B cell (primary cell): ENCODE data around the gene CWF19L2.

ENCODE experiments used
- EZH2 ChIP-seq: IDR thresholded peaks from 2 replicates; pipeline ENCODE4 v1.6.1; 2012; ENCODE audit warnings: borderline replicate concordance, low read depth, mild to moderate bottlenecking, moderate library complexity, low read length; ENCODE audit not compliant: insufficient read depth, poor library complexity, severe bottlenecking
- TF ChIP-seq, protein P1 (sequence below): fragments of 200-600 bp; IDR thresholded peaks from one replicate; pipeline ENCODE4 v1.8.0; 2022; ENCODE audit warnings: antibody characterized with exemption, mild to moderate bottlenecking

DNA sequence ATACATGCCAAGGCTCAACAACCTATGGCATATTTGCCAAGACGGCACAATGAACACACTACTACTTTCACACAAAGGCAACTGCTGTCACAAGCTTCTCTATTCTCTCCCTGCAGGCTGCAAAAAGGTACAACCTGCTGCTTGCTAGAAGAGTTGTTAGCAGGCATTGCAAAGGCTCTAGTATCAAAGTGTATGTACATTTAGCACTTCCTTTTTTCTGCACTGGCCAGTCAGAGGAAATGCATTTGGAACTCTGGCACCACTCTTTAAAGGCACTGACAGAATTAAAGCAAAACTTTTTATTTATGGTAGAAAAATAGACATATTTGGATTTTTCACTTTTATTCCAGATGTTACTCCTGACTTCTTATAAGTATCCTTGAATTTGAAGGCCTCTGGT lies 125.9 kb downstream of the CWF19L2 start:
- TF ChIP-seq, protein P1, sequence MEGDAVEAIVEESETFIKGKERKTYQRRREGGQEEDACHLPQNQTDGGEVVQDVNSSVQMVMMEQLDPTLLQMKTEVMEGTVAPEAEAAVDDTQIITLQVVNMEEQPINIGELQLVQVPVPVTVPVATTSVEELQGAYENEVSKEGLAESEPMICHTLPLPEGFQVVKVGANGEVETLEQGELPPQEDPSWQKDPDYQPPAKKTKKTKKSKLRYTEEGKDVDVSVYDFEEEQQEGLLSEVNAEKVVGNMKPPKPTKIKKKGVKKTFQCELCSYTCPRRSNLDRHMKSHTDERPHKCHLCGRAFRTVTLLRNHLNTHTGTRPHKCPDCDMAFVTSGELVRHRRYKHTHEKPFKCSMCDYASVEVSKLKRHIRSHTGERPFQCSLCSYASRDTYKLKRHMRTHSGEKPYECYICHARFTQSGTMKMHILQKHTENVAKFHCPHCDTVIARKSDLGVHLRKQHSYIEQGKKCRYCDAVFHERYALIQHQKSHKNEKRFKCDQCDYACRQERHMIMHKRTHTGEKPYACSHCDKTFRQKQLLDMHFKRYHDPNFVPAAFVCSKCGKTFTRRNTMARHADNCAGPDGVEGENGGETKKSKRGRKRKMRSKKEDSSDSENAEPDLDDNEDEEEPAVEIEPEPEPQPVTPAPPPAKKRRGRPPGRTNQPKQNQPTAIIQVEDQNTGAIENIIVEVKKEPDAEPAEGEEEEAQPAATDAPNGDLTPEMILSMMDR, result no peak
- TF ChIP-seq EZH2, result no peak
